Measurements from ENCODE around the gene CXCL16. TPM values are rescaled to one million over a fixed set of nuclear protein-coding genes. Genes with fewer than 3 reads are reported as not detected.
A peak's percentile ranks its signal among the peaks of the same experiment; 100 is the strongest.

CXCL16 gene
- total and polyA plus RNA-seq, 2 of the 13 experiments (the other 11 are each of a cell fraction or from before 2014, with no cell fraction given), result 9.4 to 101 TPM

DNA sequence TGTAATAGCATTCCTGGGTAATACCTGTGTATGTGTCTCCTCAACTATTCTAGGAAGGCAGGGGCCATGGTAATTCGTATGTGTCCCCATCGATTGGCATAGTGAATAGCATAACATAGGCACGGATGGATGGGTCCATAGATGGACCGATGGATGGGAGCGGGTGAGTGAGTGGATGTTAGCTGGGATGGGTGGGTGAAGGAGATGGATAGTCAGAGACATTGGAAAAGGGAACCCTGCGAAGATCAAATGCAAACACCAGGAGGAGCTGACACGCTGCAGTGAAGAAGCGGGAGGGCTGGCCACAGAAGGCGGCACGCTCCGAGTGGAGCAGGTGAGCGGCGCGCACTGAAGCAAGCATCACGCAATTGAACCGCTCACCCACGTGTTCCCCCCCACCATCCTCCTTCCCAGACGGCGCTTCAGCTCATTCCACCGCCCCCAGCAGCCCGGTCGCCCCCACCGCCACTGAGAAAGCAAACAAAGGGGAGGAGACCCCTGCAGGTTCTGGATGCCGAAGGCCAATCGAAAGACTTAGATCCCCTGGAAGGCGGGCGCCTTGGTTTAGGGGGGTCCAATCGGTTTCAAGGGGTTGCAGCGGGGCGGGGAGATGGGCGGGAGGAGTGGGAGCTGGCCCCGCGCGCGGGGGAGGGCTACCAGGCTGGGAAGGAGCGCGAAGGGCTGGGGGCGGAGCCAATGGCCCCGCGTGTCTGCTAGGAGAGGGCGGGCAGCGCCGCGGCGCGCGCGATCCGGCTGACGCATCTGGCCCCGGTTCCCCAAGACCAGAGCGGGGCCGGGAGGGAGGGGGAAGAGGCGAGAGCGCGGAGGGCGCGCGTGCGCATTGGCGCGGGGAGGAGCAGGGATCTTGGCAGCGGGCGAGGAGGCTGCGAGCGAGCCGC lies 29.7 kb downstream of the CXCL16 start, which contains the start of gene ARRB2 (continued):
- TF ChIP-seq, protein P1, sequence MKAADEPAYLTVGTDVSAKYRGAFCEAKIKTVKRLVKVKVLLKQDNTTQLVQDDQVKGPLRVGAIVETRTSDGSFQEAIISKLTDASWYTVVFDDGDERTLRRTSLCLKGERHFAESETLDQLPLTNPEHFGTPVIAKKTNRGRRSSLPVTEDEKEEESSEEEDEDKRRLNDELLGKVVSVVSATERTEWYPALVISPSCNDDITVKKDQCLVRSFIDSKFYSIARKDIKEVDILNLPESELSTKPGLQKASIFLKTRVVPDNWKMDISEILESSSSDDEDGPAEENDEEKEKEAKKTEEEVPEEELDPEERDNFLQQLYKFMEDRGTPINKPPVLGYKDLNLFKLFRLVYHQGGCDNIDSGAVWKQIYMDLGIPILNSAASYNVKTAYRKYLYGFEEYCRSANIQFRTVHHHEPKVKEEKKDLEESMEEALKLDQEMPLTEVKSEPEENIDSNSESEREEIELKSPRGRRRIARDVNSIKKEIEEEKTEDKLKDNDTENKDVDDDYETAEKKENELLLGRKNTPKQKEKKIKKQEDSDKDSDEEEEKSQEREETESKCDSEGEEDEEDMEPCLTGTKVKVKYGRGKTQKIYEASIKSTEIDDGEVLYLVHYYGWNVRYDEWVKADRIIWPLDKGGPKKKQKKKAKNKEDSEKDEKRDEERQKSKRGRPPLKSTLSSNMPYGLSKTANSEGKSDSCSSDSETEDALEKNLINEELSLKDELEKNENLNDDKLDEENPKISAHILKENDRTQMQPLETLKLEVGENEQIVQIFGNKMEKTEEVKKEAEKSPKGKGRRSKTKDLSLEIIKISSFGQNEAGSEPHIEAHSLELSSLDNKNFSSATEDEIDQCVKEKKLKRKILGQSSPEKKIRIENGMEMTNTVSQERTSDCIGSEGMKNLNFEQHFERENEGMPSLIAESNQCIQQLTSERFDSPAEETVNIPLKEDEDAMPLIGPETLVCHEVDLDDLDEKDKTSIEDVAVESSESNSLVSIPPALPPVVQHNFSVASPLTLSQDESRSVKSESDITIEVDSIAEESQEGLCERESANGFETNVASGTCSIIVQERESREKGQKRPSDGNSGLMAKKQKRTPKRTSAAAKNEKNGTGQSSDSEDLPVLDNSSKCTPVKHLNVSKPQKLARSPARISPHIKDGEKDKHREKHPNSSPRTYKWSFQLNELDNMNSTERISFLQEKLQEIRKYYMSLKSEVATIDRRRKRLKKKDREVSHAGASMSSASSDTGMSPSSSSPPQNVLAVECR (CRISPR knock-in tag; IDR thresholded peaks at IDR 0.05; ENCODE audit: borderline replicate concordance), result peak; percentile 77
- peak; percentile 22; the same call in 1 of the 2 replicates for TF ChIP-seq ZNF121 (CRISPR knock-in tag; IDR thresholded peaks at IDR 0.05)
- TF ChIP-seq ZBTB7B (CRISPR knock-in tag; IDR thresholded peaks at IDR 0.05), result 0 out of 2 replicates have a peak, but pooled peaks have one; percentile 24
- TF ChIP-seq GABPB1 (CRISPR knock-in tag; IDR thresholded peaks at IDR 0.05), result peak; percentile 70; the same call in 1 of the 2 replicates
- no peak for TF ChIP-seq ZNF652 (CRISPR knock-in tag; IDR thresholded peaks at IDR 0.05; ENCODE audit: borderline replicate concordance, low read depth)
- no peak for TF ChIP-seq ZNF318 (CRISPR knock-in tag; IDR thresholded peaks at IDR 0.05)
- TF ChIP-seq MTA3 (CRISPR knock-in tag; IDR thresholded peaks at IDR 0.05), result no peak
- TF ChIP-seq NR2C2 (CRISPR knock-in tag; IDR thresholded peaks at IDR 0.05; ENCODE audit: borderline replicate concordance), result 0 out of 2 replicates have a peak, but pooled peaks have one; percentile 35
- peak; percentile 59 for TF ChIP-seq ATF7-NPFF (CRISPR knock-in tag; IDR thresholded peaks at IDR 0.05; ENCODE audit: low read depth)
- no peak; the same call in 1 of the 2 replicates for TF ChIP-seq ZNF160 (CRISPR knock-in tag; IDR thresholded peaks at IDR 0.05)
- TF ChIP-seq, protein P2, sequence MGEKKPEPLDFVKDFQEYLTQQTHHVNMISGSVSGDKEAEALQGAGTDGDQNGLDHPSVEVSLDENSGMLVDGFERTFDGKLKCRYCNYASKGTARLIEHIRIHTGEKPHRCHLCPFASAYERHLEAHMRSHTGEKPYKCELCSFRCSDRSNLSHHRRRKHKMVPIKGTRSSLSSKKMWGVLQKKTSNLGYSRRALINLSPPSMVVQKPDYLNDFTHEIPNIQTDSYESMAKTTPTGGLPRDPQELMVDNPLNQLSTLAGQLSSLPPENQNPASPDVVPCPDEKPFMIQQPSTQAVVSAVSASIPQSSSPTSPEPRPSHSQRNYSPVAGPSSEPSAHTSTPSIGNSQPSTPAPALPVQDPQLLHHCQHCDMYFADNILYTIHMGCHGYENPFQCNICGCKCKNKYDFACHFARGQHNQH (CRISPR knock-in tag; IDR thresholded peaks at IDR 0.05), result peak; percentile 31; the same call in 1 of the 2 replicates
- TF ChIP-seq ELF4 (CRISPR knock-in tag; IDR thresholded peaks at IDR 0.05; ENCODE audit: borderline replicate concordance), result no peak

All from HepG2 (cell line).